Gastroesophageal sphincter (tissue), 4 donors: ENCODE results near the gene C10orf62. TPM values are rescaled to one million over a fixed set of nuclear protein-coding genes. Genes with fewer than 3 reads are reported as not detected.

ENCODE experiments used
- ATAC-seq: fragments of 150-250 bp; one replicate; pipeline ENCODE4 v1.9.1; 2016; ENCODE audit warnings: mild to moderate bottlenecking, moderate library complexity
- H3K27ac ChIP-seq, 4 donors: fragments of 200-600 bp; sonication (generic) in 3 of 4; 1 replicate in 3 of 4; 2 replicates in 1 of 4; pipeline ENCODE4 v1.5.1; 2016 to 2019
- H3K27me3 ChIP-seq: fragments of 200-600 bp; sonication (generic); one replicate; pipeline ENCODE4 v1.5.1; 2019
- H3K36me3 ChIP-seq, 2 donors: fragments of 200-600 bp; sonication (generic); one replicate each; pipeline ENCODE4 v1.5.1; 2019; ENCODE audit warnings: control low read depth in 1 of 2
- H3K4me1 ChIP-seq, 3 donors: fragments of 200-600 bp; sonication (generic); 1 replicate in 2 of 3; 2 replicates in 1 of 3; pipeline ENCODE4 v1.5.1; 2016 to 2019; ENCODE audit warnings: control low read depth in 2 of 3
- H3K4me3 ChIP-seq, 2 donors: fragments of 200-600 bp; sonication (generic); one replicate each; pipeline ENCODE4 v1.5.1; 2019; ENCODE audit warnings: mild to moderate bottlenecking in 1 of 2, moderate library complexity in 1 of 2
- H3K9me3 ChIP-seq, 3 donors: fragments of 200-600 bp; sonication (generic); one replicate each; pipeline ENCODE4 v1.5.1; 2017 to 2019; ENCODE audit warnings: control low read depth in 2 of 3
- EP300 ChIP-seq: sonication (generic); formaldehyde crosslinking; IDR thresholded peaks from one replicate; pipeline ENCODE4 v1.6.1; 2017; ENCODE audit warnings: antibody characterized with exemption, mild to moderate bottlenecking
- POLR2A ChIP-seq, 2 donors: fragments of 450-650 bp; IDR thresholded peaks; one replicate each; pipeline ENCODE4 v1.6.1; 2017; ENCODE audit warnings: antibody characterized with exemption in 2 of 2, mild to moderate bottlenecking in 2 of 2, moderate library complexity in 1 of 2
- POLR2AphosphoS5 ChIP-seq: sonication (generic); formaldehyde crosslinking; IDR thresholded peaks from one replicate; pipeline ENCODE4 v1.6.1; 2017; ENCODE audit warnings: antibody characterized with exemption
- WGBS, 2 donors: methylation state at CpG; one replicate each; pipeline ENCODE4 v1.1.5; 2018; ENCODE audit warnings: low coverage in 1 of 2; 5-methylcytosine and 5-hydroxymethylcytosine counted together
- total RNA-seq, 4 donors: library from RNA; depleted of rRNA; stranded (reverse); fragments of >200 nt; gene quantifications; one replicate each; pipeline ENCODE4 v1.1.0, GENCODE V29; 2016
- TF ChIP-seq, protein P1 (sequence below), 4 experiments: fragments of 200-600 bp in 2 of 4; fragments of 450-650 bp in 2 of 4; sonication (generic) in 1 of 4; IDR thresholded peaks; one replicate each; pipeline ENCODE4 v1.5.1; 2017 to 2019; ENCODE audit warnings: antibody characterized with exemption in 4 of 4, mild to moderate bottlenecking in 2 of 4, moderate library complexity in 2 of 4

The C10orf62 gene
- total RNA-seq, 4 donors from 2014 or later: not detected

DNA sequence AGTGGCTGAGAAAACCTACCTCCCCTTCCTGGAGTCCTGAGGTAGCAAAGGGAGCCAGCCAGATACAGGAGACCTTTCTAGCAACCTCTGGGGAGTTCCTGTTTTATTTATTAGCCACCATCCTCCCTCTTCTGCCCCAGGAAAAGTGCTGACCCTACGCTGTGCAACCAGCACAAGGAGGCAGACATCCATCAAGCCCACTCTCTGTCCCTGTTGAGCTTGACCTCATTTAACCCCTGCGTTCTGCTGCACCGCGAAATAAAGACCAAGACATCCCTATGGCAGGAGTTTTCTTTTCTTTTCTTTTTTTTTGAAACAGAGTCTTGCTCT lies 42.3 kb upstream of the C10orf62 start:
- Histone ChIP-seq H3K9me3 (no peaks in the 10 kb centered on the region), H3K36me3 (no peaks in the 10 kb centered on the region), H3K4me1 (peaks cover 4 to 60% (median 14%) of the 10 kb centered on the region in 3 donors), H3K27ac (no peak overlapping the region), H3K4me3 (no peak overlapping the region), H3K27me3 (no peaks in the 10 kb centered on the region)
- ATAC-seq: no peak
- 57 to 67% methylated on average over 3 to 4 of the region's 4 CpGs for whole genome bisulfite sequencing, 2 donors
- TF ChIP-seq POLR2A (IDR thresholded peaks at IDR 0.05) (no peak), POLR2AphosphoS5 (no peak), EP300 (no peak)
- TF ChIP-seq, protein P1, sequence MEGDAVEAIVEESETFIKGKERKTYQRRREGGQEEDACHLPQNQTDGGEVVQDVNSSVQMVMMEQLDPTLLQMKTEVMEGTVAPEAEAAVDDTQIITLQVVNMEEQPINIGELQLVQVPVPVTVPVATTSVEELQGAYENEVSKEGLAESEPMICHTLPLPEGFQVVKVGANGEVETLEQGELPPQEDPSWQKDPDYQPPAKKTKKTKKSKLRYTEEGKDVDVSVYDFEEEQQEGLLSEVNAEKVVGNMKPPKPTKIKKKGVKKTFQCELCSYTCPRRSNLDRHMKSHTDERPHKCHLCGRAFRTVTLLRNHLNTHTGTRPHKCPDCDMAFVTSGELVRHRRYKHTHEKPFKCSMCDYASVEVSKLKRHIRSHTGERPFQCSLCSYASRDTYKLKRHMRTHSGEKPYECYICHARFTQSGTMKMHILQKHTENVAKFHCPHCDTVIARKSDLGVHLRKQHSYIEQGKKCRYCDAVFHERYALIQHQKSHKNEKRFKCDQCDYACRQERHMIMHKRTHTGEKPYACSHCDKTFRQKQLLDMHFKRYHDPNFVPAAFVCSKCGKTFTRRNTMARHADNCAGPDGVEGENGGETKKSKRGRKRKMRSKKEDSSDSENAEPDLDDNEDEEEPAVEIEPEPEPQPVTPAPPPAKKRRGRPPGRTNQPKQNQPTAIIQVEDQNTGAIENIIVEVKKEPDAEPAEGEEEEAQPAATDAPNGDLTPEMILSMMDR (IDR thresholded peaks at IDR 0.05): no peak

DNA sequence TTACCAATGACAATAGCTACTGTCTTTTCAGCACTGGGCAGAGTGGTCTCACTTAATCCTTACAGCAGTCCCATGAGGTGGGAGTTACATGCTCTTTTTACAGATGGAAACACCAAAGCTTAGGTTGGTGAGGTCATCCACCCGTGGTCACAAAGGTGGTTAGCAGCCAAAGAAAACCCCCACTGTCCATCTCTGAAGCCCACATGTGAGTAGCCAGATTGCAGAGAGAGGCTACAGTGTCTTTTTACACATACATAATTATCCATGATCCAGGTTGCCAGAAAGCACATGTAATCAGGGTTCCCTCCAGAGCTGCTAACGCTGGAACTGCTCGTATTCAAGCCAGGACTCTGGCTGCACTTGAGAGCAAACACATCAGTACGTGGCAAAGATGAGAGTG lies 41.6 kb upstream of the C10orf62 start:
- Histone ChIP-seq H3K27me3 (no peaks in the 10 kb centered on the region), H3K36me3 (no peaks in the 10 kb centered on the region), H3K9me3 (no peaks in the 10 kb centered on the region), H3K27ac (no peak overlapping the region), H3K4me3 (no peak overlapping the region), H3K4me1 (peaks cover 0 to 52% (median 6%) of the 10 kb centered on the region in 3 donors)
- no peak for ATAC-seq
- TF ChIP-seq POLR2AphosphoS5 (no peak), POLR2A (IDR thresholded peaks at IDR 0.05) (no peak), EP300 (no peak)
- TF ChIP-seq, protein P1 (IDR thresholded peaks at IDR 0.05): no peak
- WGBS, 2 donors: 38 to 73% methylated on average over 1 to 3 of the region's 4 CpGs

DNA sequence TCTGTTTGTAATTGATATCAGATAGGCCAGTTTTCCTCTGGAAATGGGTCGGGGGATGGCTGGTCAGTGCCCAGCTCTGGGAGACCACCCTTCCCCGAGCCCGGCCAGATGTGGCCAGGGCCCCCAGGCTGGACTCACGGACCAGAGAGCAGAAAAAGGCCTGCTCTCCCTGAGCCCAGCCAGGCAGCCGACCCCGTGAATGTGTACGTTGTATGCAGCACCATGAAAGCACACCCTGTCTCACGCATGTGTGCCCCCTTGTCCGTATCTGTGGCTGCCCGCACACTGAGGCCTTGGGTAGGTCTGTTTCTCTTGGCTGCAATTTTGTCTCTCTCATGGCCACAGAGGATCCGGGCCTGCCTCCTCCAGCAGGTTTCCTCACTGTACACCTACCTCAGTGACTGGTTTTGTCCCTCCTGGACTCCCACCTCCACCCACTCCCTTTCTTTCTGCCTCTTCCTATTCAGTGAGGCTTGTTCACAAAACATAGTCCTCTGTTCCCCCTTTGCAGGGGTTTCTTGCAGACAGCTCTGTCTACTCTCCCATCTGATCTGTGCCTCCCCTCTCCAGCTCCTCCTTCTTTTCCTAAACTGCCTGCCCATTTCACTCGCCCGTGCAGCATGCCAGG lies 40.6 kb upstream of the C10orf62 start:
- WGBS, 2 donors: 68 to 77% methylated on average over 8 to 10 of the region's 13 CpGs
- no peak for ATAC-seq
- H3K27ac ChIP-seq: peak overlapping the region in 1 of 4 donors; percentile 58
- no peaks in the 10 kb centered on the region for H3K9me3 ChIP-seq
- no peaks in the 10 kb centered on the region for H3K36me3 ChIP-seq
- TF ChIP-seq, protein P1 (IDR thresholded peaks at IDR 0.05): no peak
- TF ChIP-seq EP300: no peak
- no peak for TF ChIP-seq POLR2AphosphoS5
- TF ChIP-seq POLR2A (IDR thresholded peaks at IDR 0.05): no peak
- H3K4me3 ChIP-seq: no peak overlapping the region
- peaks cover 0 to 52% (median 0%) of the 10 kb centered on the region in 3 donors for H3K4me1 ChIP-seq
- H3K27me3 ChIP-seq: no peaks in the 10 kb centered on the region

DNA sequence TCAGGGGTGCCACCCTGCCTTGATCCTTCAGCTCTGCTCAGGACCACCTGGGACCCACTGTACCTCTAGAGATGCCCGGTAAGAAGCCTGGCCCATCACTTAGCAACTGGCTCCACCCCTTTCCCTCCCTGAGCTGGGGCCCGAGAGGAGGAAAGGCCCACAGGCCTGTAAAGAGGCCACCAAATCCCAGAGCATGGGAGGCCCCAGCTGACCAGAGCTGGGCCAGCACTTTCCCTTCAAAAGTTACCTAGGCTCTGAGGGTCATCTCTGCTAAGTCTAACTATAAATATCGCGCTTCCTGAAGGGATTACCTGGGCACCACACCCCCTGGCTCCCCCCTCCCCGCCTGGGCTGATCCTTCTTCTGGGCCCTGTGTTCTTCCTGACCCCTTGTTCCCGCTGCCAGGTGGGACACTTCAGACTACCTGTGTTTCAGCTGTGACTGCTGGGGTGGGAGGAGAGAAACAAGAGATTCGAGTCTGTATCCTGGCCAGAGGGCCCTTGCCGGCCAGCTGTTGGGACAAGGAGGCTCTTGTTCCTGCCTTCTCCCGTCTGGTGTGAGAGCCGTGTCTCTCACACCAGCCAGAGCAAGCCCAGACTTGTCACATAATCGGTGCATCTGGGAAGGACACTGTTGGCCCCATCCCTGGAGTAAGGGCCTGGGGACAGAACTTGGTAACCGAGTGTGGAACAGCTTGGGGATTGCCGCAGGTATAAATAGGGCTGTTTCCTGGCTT lies 39.8 kb upstream of the C10orf62 start:
- no peak overlapping the region for H3K4me3 ChIP-seq
- WGBS, 2 donors: 56 to 70% methylated on average over 2 to 4 of the region's 13 CpGs
- no peak for ATAC-seq

More for the DNA sequence above, 39.8 kb upstream of the C10orf62 start:
- Histone ChIP-seq H3K9me3 (no peaks in the 10 kb centered on the region), H3K27me3 (no peaks in the 10 kb centered on the region), H3K36me3 (no peaks in the 10 kb centered on the region), H3K4me1 (peaks cover 0 to 51% (median 0%) of the 10 kb centered on the region in 3 donors), H3K27ac (peak overlapping the region in 3 of 4 donors; percentile 47 to 58 (median 54))
- TF ChIP-seq EP300 (no peak), POLR2AphosphoS5 (no peak), POLR2A (IDR thresholded peaks at IDR 0.05) (no peak)
- TF ChIP-seq, protein P1 (IDR thresholded peaks at IDR 0.05): no peak
